Keratinocyte (primary cell): ENCODE data around the gene TMEM184C. TPM values are rescaled to one million over a fixed set of nuclear protein-coding genes. Genes with fewer than 3 reads are reported as not detected.

ENCODE experiments used
- DNase-seq: peaks from one replicate; pipeline ENCODE4 v3.0.0-alpha.2; 2011; ENCODE audit warnings: low read depth, missing footprints, low spot score
- FAIRE-seq: peaks from 2 replicates; lab custom pipeline; 2011; peaks lifted over from hg19 to GRCh38; lab: Jason Lieb, UNC
- H2AFZ ChIP-seq: 2 replicates; pipeline ENCODE4 v1.6.0; 2012; ENCODE audit warnings: low read length, control low read depth, inconsistent platforms; ENCODE audit not compliant: control insufficient read depth
- H3K27ac ChIP-seq: 2 replicates; pipeline ENCODE4 v1.5.1; 2011; ENCODE audit warnings: low read length; ENCODE audit not compliant: control insufficient read depth, insufficient read depth
- H3K27me3 ChIP-seq: 3 replicates; pipeline ENCODE4 v1.6.0; 2011; ENCODE audit warnings: low read length; ENCODE audit not compliant: control insufficient read depth, insufficient read depth; ENCODE audit errors: extremely low read depth
- H3K36me3 ChIP-seq, 2 experiments: 2 replicates in 1 of 2; 3 replicates in 1 of 2; pipeline ENCODE4 v1.5.1; 2011; ENCODE audit warnings: low read length in 2 of 2, mild to moderate bottlenecking in 1 of 2; ENCODE audit not compliant: control insufficient read depth in 2 of 2, insufficient read depth in 2 of 2; ENCODE audit errors: extremely low read depth in 1 of 2
- H3K4me1 ChIP-seq: 3 replicates; pipeline ENCODE4 v1.5.1; 2011; ENCODE audit warnings: low read length; ENCODE audit not compliant: control insufficient read depth, insufficient read depth; ENCODE audit errors: extremely low read depth
- H3K4me2 ChIP-seq: 3 replicates; pipeline ENCODE4 v1.6.0; 2011; ENCODE audit warnings: low read depth, low read length; ENCODE audit not compliant: control insufficient read depth, insufficient read depth; ENCODE audit errors: extremely low read depth
- H3K4me3 ChIP-seq, 3 experiments: fragments of 200-600 bp in 1 of 3; sonication (generic) in 1 of 3; 2 replicates in 2 of 3; 3 replicates in 1 of 3; pipeline ENCODE4 v1.5.1; 2011 to 2016; ENCODE audit warnings: low read length in 3 of 3, mild to moderate bottlenecking in 3 of 3, control low read depth in 2 of 3, inconsistent platforms in 1 of 3, low read depth in 1 of 3, mixed read lengths in 1 of 3, mixed run types in 1 of 3, moderate library complexity in 1 of 3; ENCODE audit not compliant: control insufficient read depth in 2 of 3, insufficient read depth in 2 of 3; ENCODE audit errors: extremely low read depth in 1 of 3
- H3K79me2 ChIP-seq: 2 replicates; pipeline ENCODE4 v1.6.0; 2012; ENCODE audit warnings: low read length; ENCODE audit not compliant: control insufficient read depth, insufficient read depth
- H3K9ac ChIP-seq: 3 replicates; pipeline ENCODE4 v1.6.0; 2011; ENCODE audit warnings: low read length; ENCODE audit not compliant: control insufficient read depth, insufficient read depth; ENCODE audit errors: extremely low read depth
- H3K9me1 ChIP-seq: 3 replicates; pipeline ENCODE4 v1.6.0; 2011; ENCODE audit warnings: low read length; ENCODE audit not compliant: control insufficient read depth, insufficient read depth; ENCODE audit errors: extremely low read depth
- H3K9me3 ChIP-seq: 2 replicates; pipeline ENCODE4 v1.5.1; 2012; ENCODE audit warnings: low read depth, low read length; ENCODE audit not compliant: control insufficient read depth
- H4K20me1 ChIP-seq: 3 replicates; pipeline ENCODE4 v1.6.0; 2011; ENCODE audit warnings: low read length; ENCODE audit not compliant: control insufficient read depth, insufficient read depth; ENCODE audit errors: extremely low read depth
- EZH2 ChIP-seq: IDR thresholded peaks from one replicate; pipeline ENCODE4 v1.6.1; 2012; ENCODE audit warnings: inconsistent platforms, mild to moderate bottlenecking, low read length, moderate library complexity
- dilution Hi-C: fragments of 300-500 bp; cut with MboI; formaldehyde crosslinking; loops from one replicate; pipeline ENCODE4 v1.7.0; 2020; ENCODE audit warnings: low sequenced_read_pairs; ENCODE audit not compliant: extremely low pct_ligation_motif_present
- polyA plus RNA-seq, 5 experiments: library from polyadenylated mRNA; depleted of rRNA in 3 of 5; stranded (reverse) in 3 of 5; stranded (forward) in 1 of 5; unstranded in 1 of 5; fragments of >200 nt; gene quantifications; 1 replicate in 1 of 5; 2 replicates in 3 of 5; 3 replicates in 1 of 5; pipeline versions ENCODE4 v1.2.1 to v1.2.3, GENCODE V29; 2011 to 2012; ENCODE audit warnings: missing spikeins in 2 of 5, low read depth in 1 of 5, low replicate concordance in 1 of 5
- TF ChIP-seq, protein P1 (sequence below), 3 experiments: IDR thresholded peaks in 1 of 3; conservative IDR thresholded peaks in 1 of 3; optimal IDR thresholded peaks in 1 of 3; 2 replicates in 2 of 3; 3 replicates in 1 of 3; pipeline versions ENCODE3 to v1.5.1; 2011; ENCODE audit warnings: low read length in 3 of 3, mild to moderate bottlenecking in 3 of 3, moderate library complexity in 2 of 3, control low read depth in 1 of 3, inconsistent platforms in 1 of 3; ENCODE audit not compliant: insufficient read depth in 2 of 3; ENCODE audit errors: extremely low read depth in 1 of 3

The TMEM184C gene
- polyA plus RNA-seq, 1 donor (not counting 4 experiments of a cell fraction or from before 2014, with no cell fraction given) = 32.2 TPM

DNA sequence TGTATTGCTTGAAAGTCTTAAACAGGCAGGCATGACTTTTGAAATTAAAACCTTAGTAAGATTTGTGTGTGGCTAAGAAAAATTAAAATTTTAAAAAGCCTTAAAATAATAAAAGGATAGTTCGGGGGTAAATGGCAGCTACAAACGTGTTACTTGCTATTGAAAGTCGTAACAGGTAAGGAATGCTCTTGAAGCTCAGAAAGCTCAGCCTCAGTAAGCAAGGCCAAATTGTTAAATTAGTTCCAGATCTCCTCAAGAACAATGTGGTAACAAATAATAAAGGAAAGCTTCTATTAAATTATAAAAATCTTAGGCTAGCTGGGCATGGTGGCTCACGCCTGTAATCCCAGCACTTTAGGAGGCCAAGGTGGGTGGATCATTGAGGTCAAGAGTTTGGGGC lies 41.3 kb downstream of the TMEM184C start:
- no peak overlapping the region for H3K4me2 ChIP-seq
- TF ChIP-seq, protein P1, sequence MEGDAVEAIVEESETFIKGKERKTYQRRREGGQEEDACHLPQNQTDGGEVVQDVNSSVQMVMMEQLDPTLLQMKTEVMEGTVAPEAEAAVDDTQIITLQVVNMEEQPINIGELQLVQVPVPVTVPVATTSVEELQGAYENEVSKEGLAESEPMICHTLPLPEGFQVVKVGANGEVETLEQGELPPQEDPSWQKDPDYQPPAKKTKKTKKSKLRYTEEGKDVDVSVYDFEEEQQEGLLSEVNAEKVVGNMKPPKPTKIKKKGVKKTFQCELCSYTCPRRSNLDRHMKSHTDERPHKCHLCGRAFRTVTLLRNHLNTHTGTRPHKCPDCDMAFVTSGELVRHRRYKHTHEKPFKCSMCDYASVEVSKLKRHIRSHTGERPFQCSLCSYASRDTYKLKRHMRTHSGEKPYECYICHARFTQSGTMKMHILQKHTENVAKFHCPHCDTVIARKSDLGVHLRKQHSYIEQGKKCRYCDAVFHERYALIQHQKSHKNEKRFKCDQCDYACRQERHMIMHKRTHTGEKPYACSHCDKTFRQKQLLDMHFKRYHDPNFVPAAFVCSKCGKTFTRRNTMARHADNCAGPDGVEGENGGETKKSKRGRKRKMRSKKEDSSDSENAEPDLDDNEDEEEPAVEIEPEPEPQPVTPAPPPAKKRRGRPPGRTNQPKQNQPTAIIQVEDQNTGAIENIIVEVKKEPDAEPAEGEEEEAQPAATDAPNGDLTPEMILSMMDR (optimal IDR thresholded peaks at IDR 0.05 in 1 of 3, IDR thresholded peaks at IDR 0.05 in 1 of 3, conservative IDR thresholded peaks at IDR 0.05 in 1 of 3; ENCODE audit: extremely low read depth in 1 of 3, insufficient read depth in 2 of 3, low read length in 3 of 3) = no peak
- no peak for TF ChIP-seq EZH2
- DNase-seq = no peak
- dilution Hi-C loops = no loop called here
- no peaks in the 10 kb centered on the region for H3K9me1 ChIP-seq
- H3K9ac ChIP-seq = no peak overlapping the region
- peaks cover 0 to 1% of the 10 kb centered on the region in 2 experiments for H3K36me3 ChIP-seq
- H2AFZ ChIP-seq = no peak overlapping the region
- no peaks in the 10 kb centered on the region for H3K4me1 ChIP-seq
- H3K27ac ChIP-seq = no peak overlapping the region
- no peak for FAIRE-seq
- H3K4me3 ChIP-seq = no peak overlapping the region
- no peaks in the 10 kb centered on the region for H3K79me2 ChIP-seq
- no peaks in the 10 kb centered on the region for H4K20me1 ChIP-seq
- no peaks in the 10 kb centered on the region for H3K27me3 ChIP-seq
- H3K9me3 ChIP-seq = no peaks in the 10 kb centered on the region

DNA sequence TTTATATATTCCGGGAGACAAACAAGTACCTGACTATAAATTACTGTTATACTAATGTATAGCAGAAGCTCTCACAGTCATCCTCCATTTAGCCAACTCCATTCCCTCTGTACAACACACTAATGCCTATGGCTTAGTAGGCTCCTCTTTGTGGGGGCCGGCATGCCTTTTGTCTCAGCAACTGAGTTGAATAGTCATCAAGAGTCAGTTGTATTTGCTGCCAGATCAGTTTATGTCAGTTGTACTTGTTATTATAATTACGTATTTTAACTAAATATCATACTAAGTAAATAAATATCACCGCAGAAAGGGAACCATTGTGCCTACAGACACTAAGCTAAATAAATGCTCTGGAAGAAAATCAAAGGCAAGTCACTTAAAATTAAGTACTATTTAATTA lies 56.9 kb downstream of the TMEM184C start:
- no peaks in the 10 kb centered on the region for H4K20me1 ChIP-seq
- H3K36me3 ChIP-seq = peaks cover 5 to 9% of the 10 kb centered on the region in 2 experiments
- H3K27me3 ChIP-seq = no peaks in the 10 kb centered on the region
- H3K79me2 ChIP-seq = peaks cover 4% of the 10 kb centered on the region
- H3K4me3 ChIP-seq = no peak overlapping the region
- H3K9me1 ChIP-seq = peaks cover 2% of the 10 kb centered on the region
- DNase-seq (no peak), FAIRE-seq (no peak)
- H3K4me1 ChIP-seq = peaks cover 5% of the 10 kb centered on the region
- no peak overlapping the region for H2AFZ ChIP-seq
- H3K9ac ChIP-seq = no peak overlapping the region
- no peak overlapping the region for H3K27ac ChIP-seq
- no peaks in the 10 kb centered on the region for H3K9me3 ChIP-seq
- dilution Hi-C loops = no loop called here
- TF ChIP-seq EZH2 = no peak
- no peak overlapping the region for H3K4me2 ChIP-seq

DNA sequence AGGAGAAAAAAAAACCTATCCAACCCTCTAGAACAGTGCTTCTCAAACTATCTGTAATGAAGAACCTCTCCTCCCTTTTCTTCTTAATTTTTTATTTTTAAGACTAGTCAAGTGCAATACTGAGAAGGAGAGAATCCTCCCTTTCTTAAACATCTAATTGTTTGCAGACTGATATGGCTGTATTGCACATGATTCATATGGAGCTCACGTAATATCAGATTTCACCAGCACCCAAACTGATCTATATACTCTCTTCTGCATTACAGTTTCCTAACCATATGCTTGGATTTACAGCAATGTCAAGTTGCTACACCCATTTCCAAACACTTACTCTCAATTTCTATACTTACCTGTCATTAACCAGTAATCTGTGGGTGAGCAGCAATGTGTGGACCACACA lies 57.3 kb downstream of the TMEM184C start:
- H3K79me2 ChIP-seq = peaks cover 4% of the 10 kb centered on the region
- dilution Hi-C loops = no loop called here
- no peak overlapping the region for H3K27ac ChIP-seq
- H3K9me3 ChIP-seq = no peaks in the 10 kb centered on the region
- peaks cover 4 to 9% of the 10 kb centered on the region in 2 experiments for H3K36me3 ChIP-seq
- DNase-seq (no peak), FAIRE-seq (no peak)
- H2AFZ ChIP-seq = no peak overlapping the region
- TF ChIP-seq, protein P1 (optimal IDR thresholded peaks at IDR 0.05 in 1 of 3, IDR thresholded peaks at IDR 0.05 in 1 of 3, conservative IDR thresholded peaks at IDR 0.05 in 1 of 3; ENCODE audit: extremely low read depth in 1 of 3, insufficient read depth in 2 of 3, low read length in 3 of 3) = no peak
- TF ChIP-seq EZH2 = no peak
- no peaks in the 10 kb centered on the region for H4K20me1 ChIP-seq
- no peak overlapping the region for H3K4me3 ChIP-seq
- H3K27me3 ChIP-seq = no peaks in the 10 kb centered on the region
- peaks cover 5% of the 10 kb centered on the region for H3K4me1 ChIP-seq
- peaks cover 2% of the 10 kb centered on the region for H3K9me1 ChIP-seq
- H3K4me2 ChIP-seq = no peak overlapping the region
- H3K9ac ChIP-seq = no peak overlapping the region
